GM10266 (cell line): ENCODE results near the gene C22orf23.

Experiments
- DNase-seq: peaks from one replicate; pipeline ENCODE4 v3.0.0; 2012; ENCODE audit errors: extremely low spot score
- CTCF ChIP-seq: IDR thresholded peaks from 2 replicates; pipeline ENCODE4 v1.5.1; 2012; ENCODE audit warnings: mild to moderate bottlenecking, low read depth; ENCODE audit not compliant: control insufficient read depth, insufficient read depth; ENCODE audit errors: missing control alignments

C22orf23 gene

GRCh38 chr22:37953437-37954179 is at the start of gene C22orf23, which contains the start of gene POLR2F:
Gene C22orf23 (minus strand): TSS chr22:37953601. CDS start chr22:37953149, 452 bp downstream.
Gene POLR2F (plus strand): TSS chr22:37953699. CDS start chr22:37953788, 89 bp downstream.
- DNase-seq: peak; percentile 97
- TF ChIP-seq CTCF: peak; percentile 6

- no peak for DNase-seq
- no peak for TF ChIP-seq CTCF
These were observed 46.4 kb upstream of the C22orf23 start for GRCh38 chr22:37999640-38000272.

- no peak for TF ChIP-seq CTCF
These were observed 45.8 kb upstream of the C22orf23 start for GRCh38 chr22:37999236-37999635.

GRCh38 chr22:37998543-37998942 is 45.1 kb upstream of the C22orf23 start:
- no peak for DNase-seq
- TF ChIP-seq CTCF: no peak

More at GRCh38 chr22:37999236-37999635, 45.8 kb upstream of the C22orf23 start:
- DNase-seq: no peak

DNA sequence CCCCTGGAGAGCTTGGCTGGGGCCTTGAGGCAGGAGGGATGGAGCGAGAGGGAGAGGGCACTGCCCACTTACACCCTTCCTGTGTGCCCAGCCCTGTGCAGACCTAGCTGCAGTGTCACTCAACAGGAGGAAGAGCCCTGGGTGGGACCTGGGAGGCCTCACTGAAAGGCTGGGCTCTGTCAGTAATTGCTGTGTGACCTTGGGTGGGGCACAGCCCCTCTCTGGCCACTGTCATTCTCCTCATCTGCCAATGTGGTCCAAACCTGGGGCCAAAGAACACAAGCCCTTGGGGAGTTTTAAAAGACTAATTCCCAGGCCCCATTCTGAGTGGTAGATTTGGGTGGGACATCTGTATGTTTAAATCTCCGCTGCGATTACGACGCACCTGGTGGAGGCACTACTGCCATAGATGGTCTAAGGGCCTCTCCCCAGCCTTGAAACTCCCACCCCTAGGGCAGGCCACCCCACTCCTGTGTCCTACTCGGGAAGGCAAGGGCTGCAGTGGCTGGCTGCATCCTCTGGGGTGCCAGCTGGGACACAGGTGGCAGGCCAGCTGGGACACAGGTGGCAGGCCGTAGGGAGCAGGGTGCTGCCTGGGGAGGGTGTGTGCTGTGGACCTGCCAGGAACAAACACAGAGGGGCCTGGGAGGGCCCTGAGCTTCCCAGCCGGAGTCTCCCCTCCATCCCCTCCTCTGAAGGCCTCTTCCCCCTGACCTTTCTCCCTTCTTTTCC is 43.3 kb upstream of the C22orf23 start:
- TF ChIP-seq CTCF: no peak
- no peak for DNase-seq

- no peak for TF ChIP-seq CTCF
- no peak for DNase-seq
These were observed 42.7 kb upstream of the C22orf23 start for GRCh38 chr22:37996079-37996478.

DNA sequence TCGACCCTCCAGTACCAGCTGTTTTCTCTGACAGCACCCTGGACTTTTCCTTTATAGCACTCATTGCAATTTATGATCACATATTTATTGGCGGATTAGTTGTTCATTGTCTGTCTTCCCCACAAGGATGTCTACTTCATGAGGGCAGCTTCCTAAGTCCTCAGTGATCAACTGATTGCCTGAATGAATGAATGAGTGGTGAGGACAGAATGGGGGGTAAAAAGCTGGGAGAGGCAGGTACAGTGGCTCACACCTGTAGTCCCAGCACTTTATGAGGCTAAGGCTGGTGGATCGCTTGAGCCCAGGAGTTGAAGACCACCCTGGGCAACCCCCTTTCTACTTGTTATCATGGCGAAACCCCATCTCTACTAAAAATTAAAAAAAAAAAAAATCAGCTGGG is 42.1 kb upstream of the C22orf23 start:
- DNase-seq: no peak
- no peak for TF ChIP-seq CTCF
